Epithelial cell of proximal tubule (primary cell): ENCODE data around the gene TMEM123. TPM values are rescaled to one million over a fixed set of nuclear protein-coding genes. Genes with fewer than 3 reads are reported as not detected.

Source experiments
- DNase-seq: peaks from one replicate; pipeline ENCODE4 v3.0.0-alpha.2; 2011; ENCODE audit warnings: low read depth
- H3K4me3 ChIP-seq: 2 replicates; pipeline ENCODE4 v1.5.1; 2011; ENCODE audit warnings: low read depth, mild to moderate bottlenecking, low read length
- total RNA-seq: library from RNA; depleted of rRNA; stranded (reverse); fragments of >200 nt; gene quantifications from 2 replicates; pipeline ENCODE4 v1.2.3, GENCODE V29; 2015
- TF ChIP-seq, protein P1 (sequence below): conservative IDR thresholded peaks from 2 replicates; pipeline ENCODE4 v1.5.1; 2012; ENCODE audit warnings: low read depth, mild to moderate bottlenecking, low read length

The TMEM123 gene
- total RNA-seq, 1 donor from 2014 or later = 137 TPM

DNA sequence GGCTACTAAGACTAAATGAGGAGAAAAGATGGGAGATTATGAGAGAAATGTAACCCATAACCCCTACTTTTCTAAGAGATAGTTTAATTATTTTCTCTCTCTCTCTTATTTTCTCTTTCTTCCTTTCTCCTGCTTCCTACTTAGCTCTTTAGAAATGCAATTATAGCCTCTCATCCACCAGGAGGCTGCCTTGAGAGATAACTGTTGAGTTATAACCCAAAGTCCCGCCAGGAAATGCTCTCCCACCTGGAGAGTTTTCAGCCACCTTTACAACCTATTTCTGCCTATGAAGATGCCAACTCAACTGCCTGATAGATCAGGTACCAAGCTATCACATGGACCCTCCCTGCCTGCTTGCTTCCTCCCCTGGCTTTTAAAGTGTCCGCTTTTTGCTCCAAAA, 34.0 kb upstream of the TMEM123 start:
- no peak for DNase-seq
- no peak overlapping the region for H3K4me3 ChIP-seq
- TF ChIP-seq, protein P1, sequence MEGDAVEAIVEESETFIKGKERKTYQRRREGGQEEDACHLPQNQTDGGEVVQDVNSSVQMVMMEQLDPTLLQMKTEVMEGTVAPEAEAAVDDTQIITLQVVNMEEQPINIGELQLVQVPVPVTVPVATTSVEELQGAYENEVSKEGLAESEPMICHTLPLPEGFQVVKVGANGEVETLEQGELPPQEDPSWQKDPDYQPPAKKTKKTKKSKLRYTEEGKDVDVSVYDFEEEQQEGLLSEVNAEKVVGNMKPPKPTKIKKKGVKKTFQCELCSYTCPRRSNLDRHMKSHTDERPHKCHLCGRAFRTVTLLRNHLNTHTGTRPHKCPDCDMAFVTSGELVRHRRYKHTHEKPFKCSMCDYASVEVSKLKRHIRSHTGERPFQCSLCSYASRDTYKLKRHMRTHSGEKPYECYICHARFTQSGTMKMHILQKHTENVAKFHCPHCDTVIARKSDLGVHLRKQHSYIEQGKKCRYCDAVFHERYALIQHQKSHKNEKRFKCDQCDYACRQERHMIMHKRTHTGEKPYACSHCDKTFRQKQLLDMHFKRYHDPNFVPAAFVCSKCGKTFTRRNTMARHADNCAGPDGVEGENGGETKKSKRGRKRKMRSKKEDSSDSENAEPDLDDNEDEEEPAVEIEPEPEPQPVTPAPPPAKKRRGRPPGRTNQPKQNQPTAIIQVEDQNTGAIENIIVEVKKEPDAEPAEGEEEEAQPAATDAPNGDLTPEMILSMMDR = no peak

DNA sequence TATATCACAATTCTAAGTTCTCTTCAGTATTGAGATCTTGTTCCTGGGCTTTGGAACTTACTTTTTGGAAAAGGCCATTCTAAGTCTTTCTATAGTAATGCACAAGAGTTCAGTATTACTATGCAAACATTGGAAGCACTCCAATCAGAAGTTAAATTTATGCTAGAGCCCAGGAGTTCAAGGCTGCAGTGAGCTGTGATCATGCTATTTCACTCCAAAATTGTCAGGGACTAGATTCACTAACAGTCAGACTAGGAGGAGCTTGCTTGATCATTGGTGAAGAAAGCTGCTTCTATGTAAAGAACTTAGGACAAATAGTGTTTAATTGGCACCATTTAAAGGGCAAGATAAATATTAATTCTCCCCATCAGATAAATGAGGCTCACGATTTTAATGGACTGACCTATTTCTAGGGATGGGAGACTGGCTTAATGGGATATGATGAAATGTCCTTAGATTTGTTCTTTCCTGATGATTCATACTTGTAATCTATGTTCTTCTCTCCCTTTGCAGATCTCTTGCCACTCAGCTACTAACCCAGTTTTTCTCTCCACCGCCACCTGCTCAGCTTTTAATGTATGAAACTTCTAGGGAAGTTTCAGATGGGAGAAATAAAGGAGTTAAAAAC, 32.6 kb upstream of the TMEM123 start:
- TF ChIP-seq, protein P1 = no peak
- DNase-seq = no peak
- H3K4me3 ChIP-seq = no peak overlapping the region

DNA sequence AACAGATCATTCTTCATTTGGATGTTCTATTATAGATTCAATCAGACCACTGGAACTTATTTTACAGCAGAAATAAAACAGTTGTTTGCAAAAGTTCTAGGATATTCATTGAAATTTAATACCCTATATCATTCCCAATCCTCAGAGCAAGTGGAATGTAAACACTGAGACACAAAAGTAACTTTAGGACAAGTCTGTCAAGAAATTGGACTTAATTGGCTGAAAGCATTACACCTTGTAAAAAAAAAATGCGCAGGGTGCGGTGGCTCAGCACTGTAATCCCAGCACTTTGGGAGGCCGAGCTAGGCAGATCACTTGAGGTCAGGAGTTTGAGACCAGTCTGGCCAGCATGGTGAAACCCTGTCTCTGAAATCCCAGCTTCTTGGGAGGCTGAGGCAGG, 29.9 kb upstream of the TMEM123 start:
- TF ChIP-seq, protein P1 = no peak
- no peak for DNase-seq

DNA sequence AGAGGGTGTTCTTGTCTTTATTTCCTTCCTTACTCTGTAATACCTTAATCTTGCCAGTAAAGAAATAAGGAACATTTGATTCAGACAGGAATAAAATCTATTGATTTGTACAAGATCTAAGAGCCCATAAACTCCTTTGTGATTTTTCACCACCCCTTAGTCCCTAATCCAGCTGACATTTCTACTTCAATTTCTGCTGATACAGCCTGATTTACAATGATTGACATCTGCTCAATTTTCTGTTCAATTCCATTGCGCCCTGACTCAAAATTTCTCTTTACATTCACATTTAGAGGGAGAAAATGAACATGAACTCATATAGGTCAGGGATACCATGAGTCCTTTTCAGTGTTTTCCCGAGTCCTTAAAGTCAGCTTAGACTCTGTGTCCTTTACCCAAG, 27.2 kb upstream of the TMEM123 start:
- DNase-seq = no peak
- H3K4me3 ChIP-seq = no peak overlapping the region
- TF ChIP-seq, protein P1 = no peak

More for the DNA sequence above, 29.9 kb upstream of the TMEM123 start:
- H3K4me3 ChIP-seq = no peak overlapping the region

DNA sequence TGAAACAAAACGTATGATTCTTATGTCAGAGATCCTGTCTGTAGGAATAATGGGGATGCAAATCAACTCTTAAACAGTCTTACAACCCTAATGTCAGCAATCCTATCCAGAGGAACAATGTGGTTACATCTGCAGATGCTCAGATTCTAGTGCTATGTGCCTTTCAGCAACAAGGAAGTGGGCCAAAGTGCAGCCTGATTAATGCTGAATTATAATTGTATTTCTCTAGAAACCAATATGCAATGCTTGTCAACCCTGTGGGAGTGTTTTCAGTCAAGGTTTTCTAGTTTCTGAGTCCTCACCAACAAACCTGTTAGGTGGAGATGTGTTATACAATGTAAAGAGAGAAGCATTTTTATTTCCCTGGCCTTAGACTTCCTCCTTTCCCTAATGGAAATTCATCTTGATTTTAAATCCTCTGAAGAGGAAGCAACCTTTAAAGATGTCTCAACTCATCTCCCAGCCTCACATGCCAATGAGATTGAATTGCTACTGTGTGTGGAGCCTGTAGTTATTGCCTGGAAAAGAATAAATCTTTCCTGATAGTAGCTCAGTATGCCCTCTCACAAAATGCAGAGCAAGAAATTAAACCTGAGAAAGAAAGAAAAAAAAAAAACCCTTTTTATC, 26.2 kb upstream of the TMEM123 start:
- no peak for DNase-seq
- TF ChIP-seq, protein P1 = no peak
- H3K4me3 ChIP-seq = no peak overlapping the region

DNA sequence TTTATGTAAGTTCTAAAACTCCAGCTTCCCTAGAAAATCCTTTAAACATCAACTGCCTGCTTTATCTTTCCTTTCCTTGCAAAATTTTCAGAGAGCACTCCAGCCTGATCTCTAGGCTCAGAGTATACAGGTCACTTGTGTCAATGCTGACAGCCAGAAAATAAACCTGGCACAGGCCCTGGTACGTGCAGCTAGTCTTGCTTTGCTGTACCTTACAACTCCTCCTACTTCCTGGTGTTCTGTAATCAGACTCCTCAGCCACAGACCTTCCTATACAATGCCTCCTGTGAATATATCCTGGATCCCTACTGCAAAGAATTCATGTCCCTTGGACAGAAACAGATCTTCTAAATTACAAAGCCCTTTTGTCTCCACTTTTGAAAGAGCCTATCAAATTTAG, 24.2 kb upstream of the TMEM123 start:
- TF ChIP-seq, protein P1 = no peak
- no peak for DNase-seq
- H3K4me3 ChIP-seq = no peak overlapping the region

DNA sequence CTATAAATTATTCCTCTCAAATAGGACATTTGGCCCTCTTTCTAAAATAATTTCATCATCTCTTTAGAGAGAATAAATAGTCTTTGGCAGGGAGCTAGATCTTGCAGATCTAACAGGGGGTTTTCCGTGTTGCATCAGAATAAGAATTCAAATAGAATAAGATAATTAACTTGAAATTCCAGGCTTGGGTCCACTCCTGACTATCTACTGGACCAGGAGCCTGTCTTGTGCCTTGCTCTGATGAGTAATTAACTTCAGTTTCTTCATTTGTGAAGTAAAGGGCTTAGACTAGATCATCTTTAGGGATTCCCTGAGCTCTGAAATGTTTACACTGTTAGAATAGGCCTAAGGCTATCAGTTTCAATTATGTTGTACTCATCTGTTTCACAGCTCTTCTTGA, 23.5 kb upstream of the TMEM123 start:
- H3K4me3 ChIP-seq = no peak overlapping the region
- TF ChIP-seq, protein P1 = no peak
- peak; percentile 45 for DNase-seq
